Glomerular visceral epithelial cell (primary cell): Measurements from ENCODE around the gene MS4A18.
"Not testable (repeated sequence)": the region's sequence is repeated elsewhere in the genome, so short reads cannot be mapped to it uniquely, and the experiment has no call there.

Experiments used
- DNase-seq: peaks from one replicate; pipeline ENCODE4 v3.0.0-alpha.2; 2016; ENCODE audit errors: extremely low spot score

MS4A18 gene

GRCh38 chr11:60724420-60724819, at the start of gene MS4A18:
Gene MS4A18, plus strand, starts transcription at chr11:60724720.
- DNase-seq, result no peak

DNA sequence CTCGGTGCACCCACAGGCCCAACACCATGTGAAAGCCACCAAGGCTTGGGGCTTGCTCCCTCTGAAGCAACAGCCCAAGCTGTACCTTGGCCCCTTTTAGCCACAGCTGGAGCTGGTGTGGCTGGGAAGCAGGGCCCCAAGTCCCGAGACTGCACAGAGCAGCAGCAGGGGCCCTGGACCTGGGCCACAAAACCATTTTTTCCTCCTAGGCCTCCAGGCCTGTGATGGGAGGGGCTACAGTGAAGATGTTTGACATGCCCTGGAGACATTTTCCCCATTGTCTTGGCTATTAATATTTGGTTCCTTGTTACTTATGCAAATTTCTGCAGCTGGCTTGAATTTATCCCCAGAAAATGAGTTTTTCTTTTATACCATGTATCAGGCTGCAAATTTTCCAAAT, 46.3 kb upstream of the MS4A18 start:
- DNase-seq, result not testable (repeated sequence)

GRCh38 chr11:60679879-60680278, 44.6 kb upstream of the MS4A18 start:
- no peak for DNase-seq

GRCh38 chr11:60680455-60681119, 43.9 kb upstream of the MS4A18 start:
- no peak for DNase-seq

- DNase-seq, result not testable (repeated sequence)
These were observed 40.0 kb upstream of the MS4A18 start for GRCh38 chr11:60684541-60684848.

GRCh38 chr11:60691661-60692060, 32.9 kb upstream of the MS4A18 start:
- DNase-seq, result no peak

DNA sequence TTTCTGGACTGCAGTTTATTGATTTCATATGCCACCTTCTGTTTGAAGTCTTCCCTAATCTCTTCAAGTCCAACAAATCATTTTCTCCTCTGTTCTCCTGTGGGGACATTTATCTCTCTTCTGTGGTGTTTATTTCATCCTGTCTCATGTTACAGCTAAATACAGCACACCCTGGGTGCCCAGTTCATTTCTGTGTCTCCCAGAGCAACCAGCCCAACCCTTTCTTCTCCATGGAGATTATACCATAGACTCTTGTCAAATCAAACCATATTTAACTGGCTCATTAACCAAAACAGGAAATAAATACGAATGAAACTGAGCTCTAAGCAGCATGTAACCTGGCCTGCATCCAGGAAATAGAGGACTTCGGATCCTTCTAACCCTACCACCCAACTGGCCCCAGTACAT, 25.2 kb upstream of the MS4A18 start, which contains the start of gene MS4A8:
MS4A8 (plus strand) TSS at position 329 of the 408 bp plus-strand sequence. CDS start 1,249 bp downstream, outside the sequence.
- no peak for DNase-seq

DNA sequence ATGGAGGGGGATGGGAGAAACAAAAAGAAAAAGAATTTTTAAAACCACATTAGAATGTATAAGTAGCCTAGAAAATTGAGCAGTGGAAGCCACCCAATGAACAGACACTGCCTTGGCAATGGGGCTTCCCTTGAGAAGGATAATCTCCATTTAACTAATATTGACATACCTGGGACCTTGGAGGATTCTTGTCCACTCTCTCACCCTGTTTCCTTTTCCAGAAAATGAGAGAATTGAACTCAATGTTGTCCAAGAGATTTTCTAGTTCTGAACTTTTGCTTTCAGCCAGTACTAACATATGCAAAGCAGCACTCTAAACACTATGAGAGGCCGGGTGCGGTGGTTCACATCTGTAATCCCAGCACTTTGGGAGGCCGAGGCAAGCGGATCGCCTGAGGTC, 24.6 kb upstream of the MS4A18 start:
- DNase-seq, result no peak

- no peak for DNase-seq
These were observed 23.6 kb upstream of the MS4A18 start for GRCh38 chr11:60700689-60701468.

DNA sequence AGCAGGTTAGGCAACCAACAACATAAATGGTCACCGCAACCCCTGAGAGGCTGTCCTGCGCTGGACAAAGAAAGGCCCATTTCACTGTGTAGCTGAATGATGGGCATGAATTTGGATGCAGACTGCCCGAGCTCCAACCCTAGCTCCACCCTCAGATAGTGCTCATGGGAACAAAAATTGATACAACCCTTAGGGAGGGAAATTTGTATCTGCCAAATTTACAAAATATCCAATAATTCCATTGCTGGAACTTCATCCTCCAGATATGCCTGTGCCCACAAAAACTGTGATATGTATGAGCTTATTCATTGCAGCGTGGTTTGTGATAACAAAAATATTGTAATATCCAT, 23.1 kb upstream of the MS4A18 start:
- DNase-seq, result no peak

- DNase-seq, result no peak
These were observed 21.1 kb upstream of the MS4A18 start for GRCh38 chr11:60703374-60703773.

GRCh38 chr11:60705895-60706294, 18.6 kb upstream of the MS4A18 start:
- DNase-seq, result no peak

DNA sequence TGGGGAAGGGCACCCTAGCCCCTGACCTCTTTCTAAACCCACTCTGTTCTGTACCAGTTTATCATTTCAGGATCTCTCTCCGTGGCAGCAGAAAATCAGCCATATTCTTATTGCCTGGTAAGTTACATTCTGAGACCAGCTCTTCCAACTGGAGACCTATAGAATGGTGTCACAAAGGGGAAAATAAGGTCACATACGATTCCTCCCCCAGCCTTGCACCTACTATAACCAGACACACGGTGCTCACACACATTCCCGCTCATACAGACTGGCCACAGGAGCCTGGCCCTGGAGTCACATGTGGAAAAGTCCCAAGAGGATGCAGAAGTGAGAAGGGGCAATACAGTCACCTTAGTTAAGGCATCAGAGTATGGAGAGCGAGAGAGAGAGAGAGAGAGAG, 17.6 kb upstream of the MS4A18 start:
- no peak for DNase-seq

DNA sequence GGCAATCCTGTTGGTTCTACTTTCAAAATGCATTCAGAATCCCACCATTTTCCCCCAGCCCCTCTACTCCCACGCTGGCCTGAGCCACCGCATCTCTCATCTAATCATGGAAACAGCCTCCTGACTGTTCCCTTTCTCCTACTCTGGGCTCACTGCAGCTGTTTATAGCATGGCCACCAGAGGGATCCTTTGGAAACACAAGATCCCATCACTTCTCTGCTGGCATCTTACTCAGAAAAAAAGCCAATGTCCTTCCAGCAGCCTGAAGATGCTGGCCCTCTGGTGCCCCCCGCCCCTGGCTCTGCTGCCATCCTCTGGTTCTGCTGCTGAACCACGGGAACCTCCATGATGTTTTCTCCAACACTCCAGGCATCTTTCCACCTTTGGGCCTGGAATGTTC, 14.0 kb upstream of the MS4A18 start:
- DNase-seq, result no peak

DNA sequence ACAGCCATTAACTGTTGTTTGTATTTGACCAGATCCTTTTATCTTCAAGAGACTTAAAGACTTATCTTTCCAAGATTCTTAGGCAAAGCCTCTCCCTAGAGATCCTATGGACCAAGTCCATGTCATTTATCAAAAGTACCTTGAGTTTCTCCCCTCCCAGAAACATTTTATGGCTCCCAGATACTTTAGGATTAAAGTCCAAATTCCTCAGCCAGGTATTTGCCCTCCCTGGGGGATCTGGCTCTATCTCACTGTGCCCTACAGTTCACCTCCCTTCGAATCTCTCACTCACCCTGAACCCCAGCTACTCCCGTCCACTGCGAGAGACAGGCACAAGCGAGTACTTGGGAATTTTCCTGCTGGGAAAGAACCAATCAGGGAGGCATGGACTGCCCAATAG, 13.2 kb upstream of the MS4A18 start:
- DNase-seq, result no peak

GRCh38 chr11:60713423-60713822, 11.1 kb upstream of the MS4A18 start:
- not testable (repeated sequence) for DNase-seq

- no peak for DNase-seq
These were observed 6.6 kb upstream of the MS4A18 start for GRCh38 chr11:60717956-60718355.

DNA sequence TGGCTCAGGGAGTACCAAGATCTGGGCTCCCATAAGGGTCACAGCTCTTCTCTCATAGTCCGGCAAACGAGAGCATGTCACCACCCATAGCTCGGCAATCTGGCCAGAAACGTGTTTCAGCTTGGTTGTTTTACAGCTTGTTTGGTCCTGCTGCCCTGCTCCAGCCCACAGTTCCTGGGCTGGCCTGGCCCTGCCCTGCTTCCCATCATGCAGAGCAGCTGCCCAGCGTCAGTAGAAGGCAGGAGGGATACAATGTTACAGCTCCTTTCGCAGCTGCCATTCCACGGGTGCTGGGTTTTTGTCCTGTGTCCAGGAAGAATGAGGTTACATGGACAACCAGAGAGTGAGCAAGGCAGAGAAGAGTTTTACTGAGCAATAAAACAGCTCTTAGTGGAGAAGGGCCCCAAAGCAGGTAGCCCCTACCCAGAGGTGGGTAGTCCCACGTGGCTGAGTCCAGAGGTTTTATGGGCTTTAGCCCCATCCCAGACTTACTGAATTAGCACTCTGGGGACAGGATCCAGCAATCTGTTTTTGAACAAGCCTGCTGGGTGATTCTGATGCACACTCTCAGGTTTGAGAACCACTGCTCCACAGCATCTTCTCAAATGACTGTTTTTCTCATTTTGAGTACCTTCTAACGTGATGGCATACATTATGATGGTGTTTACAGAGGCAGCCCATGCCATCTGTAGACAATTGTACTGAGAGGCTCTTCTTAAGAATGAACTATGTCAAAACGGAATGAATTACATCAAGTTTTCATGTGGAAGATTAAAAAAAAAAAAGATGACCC, 5.8 kb upstream of the MS4A18 start:
- DNase-seq, result no peak

DNA sequence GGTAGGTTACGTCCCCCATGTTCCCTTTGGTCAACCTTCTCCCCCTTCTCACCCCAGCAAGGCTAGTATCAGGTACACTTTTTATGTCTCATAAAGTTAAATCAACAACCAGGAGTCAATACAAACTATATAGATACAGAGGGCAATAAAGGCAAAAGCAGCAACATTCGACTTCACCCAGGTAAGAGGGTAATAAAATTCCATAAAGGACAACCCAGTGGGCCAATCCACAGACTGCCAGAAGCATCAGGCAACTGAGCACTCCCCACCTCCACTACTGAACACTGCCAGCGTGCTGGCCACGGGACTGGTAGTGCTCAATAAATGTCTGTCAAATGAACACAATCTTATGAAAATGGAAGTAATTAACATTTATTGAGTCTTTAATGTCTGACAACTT, 5.1 kb upstream of the MS4A18 start:
- DNase-seq, result no peak

DNA sequence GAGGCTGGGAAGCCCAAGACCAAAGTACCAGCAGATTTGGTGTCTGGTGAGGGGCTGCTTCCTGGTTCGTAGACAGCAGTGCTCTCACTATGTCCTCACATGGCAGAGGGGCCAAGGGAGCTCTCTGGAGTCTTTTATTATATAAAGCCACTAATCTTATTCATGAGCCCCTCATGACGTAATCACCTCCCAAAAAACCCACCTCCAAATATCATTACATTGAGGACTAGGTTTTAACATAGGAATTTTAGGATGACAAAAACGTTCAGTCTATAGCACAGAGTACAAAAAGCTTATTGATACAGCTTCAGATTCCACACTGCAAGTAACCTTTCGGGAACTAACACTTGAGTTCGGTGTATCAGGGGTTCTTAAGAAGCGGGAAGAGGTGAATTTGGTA, 4.1 kb upstream of the MS4A18 start:
- DNase-seq, result no peak

GRCh38 chr11:60725592-60725991, 1.1 kb downstream of the MS4A18 start:
- DNase-seq, result no peak

- no peak for DNase-seq
These were observed 7.1 kb downstream of the MS4A18 start for GRCh38 chr11:60731586-60731985.

DNA sequence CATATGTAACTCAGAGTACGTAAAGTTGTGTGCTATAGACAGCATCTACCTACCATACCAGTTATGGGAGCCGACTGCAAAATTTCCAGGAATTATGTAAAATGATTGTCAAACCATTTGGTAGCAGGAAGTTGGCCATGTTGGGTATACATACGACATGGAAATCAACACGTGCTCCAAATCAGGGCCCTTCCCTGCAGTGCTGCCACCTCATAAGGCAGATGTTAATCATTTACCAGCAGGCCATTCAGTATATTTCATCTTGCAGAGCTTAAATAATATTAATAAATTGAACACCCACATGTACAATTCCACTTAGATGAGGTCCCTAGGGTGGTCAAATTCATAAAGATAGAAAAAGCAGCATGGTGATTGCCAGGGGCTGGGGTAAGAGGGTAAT, 9.8 kb downstream of the MS4A18 start:
- DNase-seq, result no peak
